ENCODE data around the gene ARID3C. TPM values are rescaled to one million over a fixed set of nuclear protein-coding genes. Genes with fewer than 3 reads are reported as not detected.

The ARID3C gene
- total and polyA plus RNA-seq, 4 experiments from 2014 or later = not detected

GRCh38 chr9:34659592-34660253 lies 30.9 kb upstream of the ARID3C start:
- intact Hi-C loops (cut with micrococcal nuclease) = loop anchor here (10.0 kb wide), 3 partner anchors 415 to 1155 kb away; partner anchors contain the start of genes CREB3, FANCG, HINT2 and SPAG8
- CTCF ChIA-PET (ENCODE audit: partially characterized antibody) = interaction anchor here (6.4 to 8.6 kb wide), 3 partner anchors 14 to 41 kb away, joined by 90 to 168 read pairs (median 115); partner anchors contain the start of genes GALT and SIGMAR1
- H3K9me3 ChIP-seq (ENCODE audit: control insufficient read depth in 1 of 2, low read length in 2 of 2) = no peaks in the 10 kb centered on the region
- H3K27me3 ChIP-seq (ENCODE audit: insufficient read depth, low read length) = no peaks in the 10 kb centered on the region
- H3K36me3 ChIP-seq (ENCODE audit: insufficient read depth, low read length) = peaks cover 15% of the 10 kb centered on the region
- H3K9me3 Mint-ChIP-seq = no peaks in the 10 kb centered on the region
- H3K27ac Mint-ChIP-seq = peak overlapping the region in 5 of 7 donors; percentile 30 to 95 (median 41)
- H3K27ac ChIP-seq (ENCODE audit: low read depth, low read length) = peak overlapping the region; percentile 98
- no peaks in the 10 kb centered on the region for H3K27me3 Mint-ChIP-seq
- H3K4me3 ChIP-seq (ENCODE audit: low read length in 2 of 2) = no peak overlapping the region
- peaks cover 44% of the 10 kb centered on the region for H3K4me1 ChIP-seq (ENCODE audit: insufficient read depth, low read length)
- peaks cover 43 to 53% (median 47%) of the 10 kb centered on the region in 4 donors for H3K4me1 Mint-ChIP-seq
- H3K36me3 Mint-ChIP-seq = peaks cover 17 to 26% of the 10 kb centered on the region in 2 donors
- DNase-seq = no peak
- POLR2A ChIA-PET (ENCODE audit: partially characterized antibody) = interaction anchor here (18.7 kb wide), 1 partner anchor 16 kb away, joined by 484 read pairs; the partner anchor contains the start of genes GALT, IL11RA and SIGMAR1
- H3K4me3 Mint-ChIP-seq = no peak overlapping the region

GRCh38 chr9:34658461-34658860 lies 29.6 kb upstream of the ARID3C start:
- Histone ChIP-seq H3K27ac (ENCODE audit: low read depth, low read length) (no peak overlapping the region), H3K27me3 (ENCODE audit: insufficient read depth, low read length) (no peaks in the 10 kb centered on the region), H3K4me3 (ENCODE audit: low read length in 2 of 2) (no peak overlapping the region), H3K36me3 (ENCODE audit: insufficient read depth, low read length) (peaks cover 15% of the 10 kb centered on the region), H3K4me1 (ENCODE audit: insufficient read depth, low read length) (peaks cover 34% of the 10 kb centered on the region), H3K9me3 (ENCODE audit: control insufficient read depth in 1 of 2, low read length in 2 of 2) (no peaks in the 10 kb centered on the region)
- CTCF ChIA-PET (ENCODE audit: partially characterized antibody) = interaction anchor here (0.9 to 3.6 kb wide), 2 partner anchors 12 to 42 kb away, joined by 3 to 19 read pairs; partner anchors contain the start of gene GALT
- POLR2A ChIA-PET (ENCODE audit: partially characterized antibody) = interaction anchor here (18.7 kb wide), 1 partner anchor 15 kb away, joined by 484 read pairs; the partner anchor contains the start of genes GALT, IL11RA and SIGMAR1
- Mint-ChIP-seq H3K9me3 (no peaks in the 10 kb centered on the region), H3K36me3 (peaks cover 17 to 26% of the 10 kb centered on the region in 2 donors), H3K27ac (peak overlapping the region in 4 of 7 donors; percentile 8 to 29 (median 18)), H3K27me3 (no peaks in the 10 kb centered on the region), H3K4me1 (peaks cover 34 to 41% (median 36%) of the 10 kb centered on the region in 4 donors), H3K4me3 (no peak overlapping the region)
- no peak for DNase-seq
- intact Hi-C loops (cut with micrococcal nuclease) = no loop called here

- no peaks in the 10 kb centered on the region for H3K27me3 ChIP-seq (ENCODE audit: insufficient read depth, low read length)
- H3K27me3 Mint-ChIP-seq = no peaks in the 10 kb centered on the region
- peaks cover 15% of the 10 kb centered on the region for H3K36me3 ChIP-seq (ENCODE audit: insufficient read depth, low read length)
- H3K4me3 Mint-ChIP-seq = no peak overlapping the region
- H3K27ac Mint-ChIP-seq = peak overlapping the region in 3 of 7 donors; percentile 18 to 71 (median 52)
- DNase-seq = no peak
- H3K36me3 Mint-ChIP-seq = peaks cover 21 to 26% of the 10 kb centered on the region in 2 donors
- H3K4me1 Mint-ChIP-seq = peaks cover 32 to 41% (median 34%) of the 10 kb centered on the region in 4 donors
- H3K4me1 ChIP-seq (ENCODE audit: insufficient read depth, low read length) = peaks cover 34% of the 10 kb centered on the region
- no peaks in the 10 kb centered on the region for H3K9me3 ChIP-seq (ENCODE audit: control insufficient read depth in 1 of 2, low read length in 2 of 2)
- CTCF ChIA-PET (ENCODE audit: partially characterized antibody) = interaction anchor here (1.1 to 3.6 kb wide), 3 partner anchors 11 to 45 kb away, joined by 3 to 19 read pairs (median 7); partner anchors contain the start of gene GALT
- H3K4me3 ChIP-seq (ENCODE audit: low read length in 2 of 2) = no peak overlapping the region
- intact Hi-C loops (cut with micrococcal nuclease) = no loop called here
- POLR2A ChIA-PET (ENCODE audit: partially characterized antibody) = interaction anchor here (1.4 to 18.7 kb wide), 2 partner anchors 8 to 14 kb away, joined by 6 to 484 read pairs; partner anchors contain the start of genes GALT, IL11RA and SIGMAR1
- H3K9me3 Mint-ChIP-seq = no peaks in the 10 kb centered on the region
- no peak overlapping the region for H3K27ac ChIP-seq (ENCODE audit: low read depth, low read length)
Measured at GRCh38 chr9:34656992-34657391, 28.1 kb upstream of the ARID3C start.

- H3K4me1 Mint-ChIP-seq = peaks cover 21 to 38% (median 26%) of the 10 kb centered on the region in 4 donors
- peaks cover 24% of the 10 kb centered on the region for H3K4me1 ChIP-seq (ENCODE audit: insufficient read depth, low read length)
- POLR2A ChIA-PET (ENCODE audit: partially characterized antibody) = interaction anchor here (18.7 kb wide), 1 partner anchor 12 kb away, joined by 484 read pairs; the partner anchor contains the start of genes GALT, IL11RA and SIGMAR1
- H3K27me3 Mint-ChIP-seq = no peaks in the 10 kb centered on the region
- intact Hi-C loops (cut with micrococcal nuclease) = no loop called here
- H3K4me3 Mint-ChIP-seq = no peak overlapping the region
- H3K27ac Mint-ChIP-seq = peak overlapping the region in 4 of 7 donors; percentile 33 to 86 (median 56)
- no peaks in the 10 kb centered on the region for H3K9me3 Mint-ChIP-seq
- H3K27me3 ChIP-seq (ENCODE audit: insufficient read depth, low read length) = no peaks in the 10 kb centered on the region
- peaks cover 17% of the 10 kb centered on the region for H3K36me3 ChIP-seq (ENCODE audit: insufficient read depth, low read length)
- H3K9me3 ChIP-seq (ENCODE audit: control insufficient read depth in 1 of 2, low read length in 2 of 2) = no peaks in the 10 kb centered on the region
- no peak overlapping the region for H3K27ac ChIP-seq (ENCODE audit: low read depth, low read length)
- CTCF ChIA-PET (ENCODE audit: partially characterized antibody) = interaction anchor here (3.6 kb wide), 1 partner anchor 9 kb away, joined by 19 read pairs; the partner anchor contains the start of gene GALT
- DNase-seq = no peak
- no peak overlapping the region for H3K4me3 ChIP-seq (ENCODE audit: low read length in 2 of 2)
- peaks cover 18 to 24% of the 10 kb centered on the region in 2 donors for H3K36me3 Mint-ChIP-seq
Measured at GRCh38 chr9:34655394-34655793, 26.5 kb upstream of the ARID3C start.

- Mint-ChIP-seq H3K27ac (peak overlapping the region in 2 of 7 donors; percentile 40 to 74), H3K36me3 (peaks cover 18 to 27% of the 10 kb centered on the region in 2 donors), H3K4me1 (peaks cover 20 to 41% (median 25%) of the 10 kb centered on the region in 4 donors), H3K27me3 (no peaks in the 10 kb centered on the region), H3K4me3 (no peak overlapping the region), H3K9me3 (no peaks in the 10 kb centered on the region)
- Histone ChIP-seq H3K4me3 (ENCODE audit: low read length in 2 of 2) (no peak overlapping the region), H3K36me3 (ENCODE audit: insufficient read depth, low read length) (peaks cover 22% of the 10 kb centered on the region), H3K27ac (ENCODE audit: low read depth, low read length) (no peak overlapping the region), H3K27me3 (ENCODE audit: insufficient read depth, low read length) (no peaks in the 10 kb centered on the region), H3K4me1 (ENCODE audit: insufficient read depth, low read length) (peaks cover 23% of the 10 kb centered on the region), H3K9me3 (ENCODE audit: control insufficient read depth in 1 of 2, low read length in 2 of 2) (no peaks in the 10 kb centered on the region)
- DNase-seq = no peak
- CTCF ChIA-PET (ENCODE audit: partially characterized antibody) = interaction anchor here (0.6 to 1.4 kb wide), 2 partner anchors 9 to 427 kb away, joined by 3 read pairs; no protein-coding TSS in a partner anchor
- intact Hi-C loops (cut with micrococcal nuclease) = no loop called here
- POLR2A ChIA-PET (ENCODE audit: partially characterized antibody) = interaction anchor here (0.8 to 22.1 kb wide), 4 partner anchors 5 to 47 kb away, joined by 3 to 484 read pairs (median 244); partner anchors contain the start of genes CCL27, DCTN3, GALT and IL11RA
Measured at GRCh38 chr9:34654323-34655051, 25.6 kb upstream of the ARID3C start.

- CTCF ChIA-PET (ENCODE audit: partially characterized antibody) = interaction anchor here (1.4 kb wide), 1 partner anchor 10 kb away, joined by 3 read pairs; no protein-coding TSS in a partner anchor
- Histone ChIP-seq H3K4me3 (ENCODE audit: low read length in 2 of 2) (no peak overlapping the region), H3K36me3 (ENCODE audit: insufficient read depth, low read length) (peaks cover 33% of the 10 kb centered on the region), H3K27me3 (ENCODE audit: insufficient read depth, low read length) (no peaks in the 10 kb centered on the region), H3K4me1 (ENCODE audit: insufficient read depth, low read length) (peaks cover 31% of the 10 kb centered on the region), H3K9me3 (ENCODE audit: control insufficient read depth in 1 of 2, low read length in 2 of 2) (no peaks in the 10 kb centered on the region), H3K27ac (ENCODE audit: low read depth, low read length) (no peak overlapping the region)
- Mint-ChIP-seq H3K4me3 (peak overlapping the region in 2 of 8 donors; percentile 5 to 81), H3K27me3 (no peaks in the 10 kb centered on the region), H3K4me1 (peaks cover 28 to 51% (median 32%) of the 10 kb centered on the region in 4 donors), H3K9me3 (no peaks in the 10 kb centered on the region), H3K27ac (peak overlapping the region; percentile 37 to 85 (median 72)), H3K36me3 (peaks cover 26 to 38% of the 10 kb centered on the region in 2 donors)
- POLR2A ChIA-PET (ENCODE audit: partially characterized antibody) = interaction anchor here (1.0 to 22.1 kb wide), 3 partner anchors 6 to 33 kb away, joined by 4 to 484 read pairs (median 484); partner anchors contain the start of genes CCL27, DCTN3, GALT and IL11RA
- intact Hi-C loops (cut with micrococcal nuclease) = no loop called here
- no peak for DNase-seq
Measured at GRCh38 chr9:34653151-34654072, 24.5 kb upstream of the ARID3C start.

All from CD4-positive, alpha-beta memory T cell (primary cell).